Thyroid gland (tissue), 4 donors: ENCODE data around the gene PDS5A.
"Not testable (repeated sequence)": the region's sequence is repeated elsewhere in the genome, so short reads cannot be mapped to it uniquely, and the experiment has no call there.

ENCODE experiments used
- POLR2A ChIP-seq, 2 donors: fragments of 450-650 bp; IDR thresholded peaks; one replicate each; pipeline ENCODE4 v1.6.1; 2017; ENCODE audit warnings: antibody characterized with exemption in 2 of 2, mild to moderate bottlenecking in 2 of 2, moderate library complexity in 1 of 2
- TF ChIP-seq, protein P1 (sequence below), 6 experiments: fragments of 200-600 bp in 3 of 6; fragments of 450-650 bp in 3 of 6; sonication (generic) in 3 of 6; IDR thresholded peaks; one replicate each; pipeline ENCODE4 v1.5.1; 2016 to 2019; ENCODE audit warnings: antibody characterized with exemption in 6 of 6, mild to moderate bottlenecking in 2 of 6, inconsistent platforms in 1 of 6, moderate library complexity in 1 of 6

DNA sequence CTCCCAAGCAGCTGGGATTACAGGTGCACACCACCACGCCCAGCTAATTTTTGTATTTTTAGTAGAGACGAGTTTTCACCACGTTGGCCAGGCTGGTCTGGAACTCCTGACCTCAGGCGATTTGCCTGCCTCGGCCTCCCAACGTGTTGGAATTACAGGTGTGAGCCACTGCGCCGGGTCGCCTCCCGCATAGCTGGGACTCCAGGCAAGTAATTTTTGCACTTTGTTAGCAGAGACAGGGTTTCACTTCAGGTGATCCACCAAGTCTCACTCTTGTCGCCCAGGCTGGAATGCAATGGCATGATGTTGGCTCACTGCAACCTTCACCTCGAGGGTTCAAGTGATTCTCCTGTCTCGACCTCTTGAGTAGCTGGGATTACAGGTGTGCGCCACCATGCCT is 137.2 kb downstream of the PDS5A start:
- TF ChIP-seq, protein P1, sequence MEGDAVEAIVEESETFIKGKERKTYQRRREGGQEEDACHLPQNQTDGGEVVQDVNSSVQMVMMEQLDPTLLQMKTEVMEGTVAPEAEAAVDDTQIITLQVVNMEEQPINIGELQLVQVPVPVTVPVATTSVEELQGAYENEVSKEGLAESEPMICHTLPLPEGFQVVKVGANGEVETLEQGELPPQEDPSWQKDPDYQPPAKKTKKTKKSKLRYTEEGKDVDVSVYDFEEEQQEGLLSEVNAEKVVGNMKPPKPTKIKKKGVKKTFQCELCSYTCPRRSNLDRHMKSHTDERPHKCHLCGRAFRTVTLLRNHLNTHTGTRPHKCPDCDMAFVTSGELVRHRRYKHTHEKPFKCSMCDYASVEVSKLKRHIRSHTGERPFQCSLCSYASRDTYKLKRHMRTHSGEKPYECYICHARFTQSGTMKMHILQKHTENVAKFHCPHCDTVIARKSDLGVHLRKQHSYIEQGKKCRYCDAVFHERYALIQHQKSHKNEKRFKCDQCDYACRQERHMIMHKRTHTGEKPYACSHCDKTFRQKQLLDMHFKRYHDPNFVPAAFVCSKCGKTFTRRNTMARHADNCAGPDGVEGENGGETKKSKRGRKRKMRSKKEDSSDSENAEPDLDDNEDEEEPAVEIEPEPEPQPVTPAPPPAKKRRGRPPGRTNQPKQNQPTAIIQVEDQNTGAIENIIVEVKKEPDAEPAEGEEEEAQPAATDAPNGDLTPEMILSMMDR (IDR thresholded peaks at IDR 0.05), result not testable (repeated sequence)
- not testable (repeated sequence) for TF ChIP-seq POLR2A (IDR thresholded peaks at IDR 0.05)
